ENCODE results near the gene RAB25. TPM values are rescaled to one million over a fixed set of nuclear protein-coding genes. Genes with fewer than 3 reads are reported as not detected.

RAB25 gene
- total and polyA plus RNA-seq, 2 of the 13 experiments (the other 11 are each of a cell fraction or from before 2014, with no cell fraction given), result 0.20 to 0.22 TPM

GRCh38 chr1:156096640-156097391 is 35.9 kb downstream of the RAB25 start (continued):
- 0 out of 2 replicates have a peak, but pooled peaks have one; percentile 28 for TF ChIP-seq ESRRA (CRISPR knock-in tag; IDR thresholded peaks at IDR 0.05; ENCODE audit: low read depth)
- TF ChIP-seq SIX1 (CRISPR knock-in tag; IDR thresholded peaks at IDR 0.05; ENCODE audit: borderline replicate concordance), result no peak
- TF ChIP-seq EEA1 (CRISPR knock-in tag; IDR thresholded peaks at IDR 0.05; ENCODE audit: borderline replicate concordance), result no peak
- no peak for TF ChIP-seq ZNF550 (CRISPR knock-in tag; IDR thresholded peaks at IDR 0.05; ENCODE audit: borderline replicate concordance)
- TF ChIP-seq ZBTB44 (CRISPR knock-in tag; IDR thresholded peaks at IDR 0.05), result no peak
- peak; percentile 54; the same call in 1 of the 2 replicates for TF ChIP-seq HNF1B (CRISPR knock-in tag; IDR thresholded peaks at IDR 0.05)
- TF ChIP-seq SYNCRIP (IDR thresholded peaks at IDR 0.05; ENCODE audit: insufficient read depth, low read depth, low read length), result no peak
- TF ChIP-seq ZBTB8A (CRISPR knock-in tag; IDR thresholded peaks at IDR 0.05; ENCODE audit: borderline replicate concordance, low read depth), result no peak
- no peak for TF ChIP-seq MTA3 (CRISPR knock-in tag; IDR thresholded peaks at IDR 0.05)
- peak; percentile 46; the same call in 1 of the 2 replicates for TF ChIP-seq ZNF501 (CRISPR knock-in tag; IDR thresholded peaks at IDR 0.05)
- TF ChIP-seq SKI (IDR thresholded peaks at IDR 0.05; ENCODE audit: partially characterized antibody), result no peak
- no peak for TF ChIP-seq ZNF256 (CRISPR knock-in tag; conservative IDR thresholded peaks at IDR 0.05)
- TF ChIP-seq KLF6 (CRISPR knock-in tag; IDR thresholded peaks at IDR 0.05), result no peak; the same call in 1 of the 2 replicates
- TF ChIP-seq TFE3 (CRISPR knock-in tag; IDR thresholded peaks at IDR 0.05), result 0 out of 2 replicates have a peak, but pooled peaks have one; percentile 28
- no peak for TF ChIP-seq RORA (CRISPR knock-in tag; IDR thresholded peaks at IDR 0.05)
- peak; percentile 75 for TF ChIP-seq ZGPAT (CRISPR knock-in tag; IDR thresholded peaks at IDR 0.05)
- no peak for TF ChIP-seq ZNF143 (CRISPR knock-in tag; IDR thresholded peaks at IDR 0.05)
- TF ChIP-seq CREM (IDR thresholded peaks at IDR 0.05), result no peak
- no peak for TF ChIP-seq CREM (CRISPR knock-in tag; IDR thresholded peaks at IDR 0.05)
- no peak for TF ChIP-seq PRPF4 (IDR thresholded peaks at IDR 0.05; ENCODE audit: low read depth, low read length, poor library complexity, severe bottlenecking)
- no peak for TF ChIP-seq KLF12 (CRISPR knock-in tag; IDR thresholded peaks at IDR 0.05; ENCODE audit: borderline replicate concordance)
- TF ChIP-seq RNF2 (conservative IDR thresholded peaks at IDR 0.05; ENCODE audit: low read depth), result no peak
- no peak for TF ChIP-seq KMT2B (CRISPR knock-in tag; IDR thresholded peaks at IDR 0.05)
- no peak for TF ChIP-seq NBN (conservative IDR thresholded peaks at IDR 0.05)
- TF ChIP-seq NR2F2 (IDR thresholded peaks at IDR 0.05; ENCODE audit: borderline replicate concordance, low read depth), result no peak
